Suprapubic skin (tissue), 4 donors: Measurements from ENCODE around the gene CDC42SE2. TPM values are rescaled to one million over a fixed set of nuclear protein-coding genes. Genes with fewer than 3 reads are reported as not detected.

ENCODE experiments used
- DNase-seq, 2 donors: peaks; one replicate each; pipeline ENCODE4 v3.0.0-alpha.2; 2019; ENCODE audit warnings: low spot score in 2 of 2
- H3K27ac ChIP-seq: fragments of 200-600 bp; sonication (generic); one replicate; pipeline ENCODE4 v1.5.1; 2019
- H3K27me3 ChIP-seq: fragments of 200-600 bp; sonication (generic); one replicate; pipeline ENCODE4 v1.5.1; 2019
- H3K36me3 ChIP-seq: fragments of 200-600 bp; sonication (generic); one replicate; pipeline ENCODE4 v1.5.1; 2019
- H3K4me1 ChIP-seq: fragments of 200-600 bp; sonication (generic); one replicate; pipeline ENCODE4 v1.5.1; 2019
- H3K4me3 ChIP-seq: fragments of 200-600 bp; sonication (generic); one replicate; pipeline ENCODE4 v1.5.1; 2019; ENCODE audit warnings: mild to moderate bottlenecking
- H3K9me3 ChIP-seq: fragments of 200-600 bp; sonication (generic); one replicate; pipeline ENCODE4 v1.5.1; 2019
- CTCF ChIP-seq, 2 donors: fragments of 200-600 bp in 1 of 2; fragments of 450-650 bp in 1 of 2; sonication (generic) in 1 of 2; IDR thresholded peaks; one replicate each; pipeline ENCODE4 v1.5.1; 2016 to 2019; ENCODE audit warnings: antibody characterized with exemption in 2 of 2, mild to moderate bottlenecking in 1 of 2, moderate library complexity in 1 of 2
- EP300 ChIP-seq: sonication (generic); formaldehyde crosslinking; IDR thresholded peaks from one replicate; pipeline ENCODE4 v1.6.1; 2017; ENCODE audit warnings: antibody characterized with exemption
- POLR2A ChIP-seq, 2 donors: fragments of 450-650 bp; IDR thresholded peaks; one replicate each; pipeline ENCODE4 v1.6.1; 2017; ENCODE audit warnings: antibody characterized with exemption in 2 of 2, mild to moderate bottlenecking in 2 of 2, moderate library complexity in 2 of 2
- POLR2AphosphoS5 ChIP-seq, 3 donors: sonication (generic); formaldehyde crosslinking; IDR thresholded peaks; one replicate each; pipeline ENCODE4 v1.6.1; 2017; ENCODE audit warnings: antibody characterized with exemption in 3 of 3
- WGBS: methylation state at CpG from one replicate; pipeline ENCODE4 v1.1.5; 2018; 5-methylcytosine and 5-hydroxymethylcytosine counted together
- total RNA-seq, 4 donors: library from RNA; depleted of rRNA; stranded (reverse); fragments of >200 nt; gene quantifications; one replicate each; pipeline ENCODE4 v1.1.0, GENCODE V29; 2016

Gene CDC42SE2
- total RNA-seq, 4 donors from 2014 or later, result 32.4 to 46.6 (median 36.7) TPM

- no peak overlapping the region for H3K4me3 ChIP-seq
- H3K36me3 ChIP-seq, result no peaks in the 10 kb centered on the region
- no peaks in the 10 kb centered on the region for H3K9me3 ChIP-seq
- no peaks in the 10 kb centered on the region for H3K27me3 ChIP-seq
- no peak overlapping the region for H3K27ac ChIP-seq
- peaks cover 21% of the 10 kb centered on the region for H3K4me1 ChIP-seq
- DNase-seq, result no peak
- WGBS, result 80% methylated on average over 5 of the region's 5 CpGs
- TF ChIP-seq POLR2A (IDR thresholded peaks at IDR 0.05) (no peak), POLR2AphosphoS5 (IDR thresholded peaks at IDR 0.05) (no peak), EP300 (no peak), CTCF (IDR thresholded peaks at IDR 0.05) (no peak)
Observed at GRCh38 chr5:131272307-131272706, 8.5 kb downstream of the CDC42SE2 start.

GRCh38 chr5:131272724-131273123, 8.9 kb downstream of the CDC42SE2 start:
- no peaks in the 10 kb centered on the region for H3K27me3 ChIP-seq
- H3K36me3 ChIP-seq, result no peaks in the 10 kb centered on the region
- WGBS, result 96% methylated on average over 2 of the region's 2 CpGs
- H3K4me3 ChIP-seq, result no peak overlapping the region
- no peak for DNase-seq
- no peak overlapping the region for H3K27ac ChIP-seq
- H3K9me3 ChIP-seq, result no peaks in the 10 kb centered on the region
- H3K4me1 ChIP-seq, result peaks cover 21% of the 10 kb centered on the region
- TF ChIP-seq POLR2A (IDR thresholded peaks at IDR 0.05) (no peak), POLR2AphosphoS5 (IDR thresholded peaks at IDR 0.05) (no peak), EP300 (no peak), CTCF (IDR thresholded peaks at IDR 0.05) (no peak)

- WGBS, result 81% methylated on average over 6 of the region's 6 CpGs
- H3K4me1 ChIP-seq, result peaks cover 13% of the 10 kb centered on the region
- H3K4me3 ChIP-seq, result no peak overlapping the region
- DNase-seq, result no peak
- no peaks in the 10 kb centered on the region for H3K27me3 ChIP-seq
- H3K36me3 ChIP-seq, result no peaks in the 10 kb centered on the region
- no peak for TF ChIP-seq CTCF (IDR thresholded peaks at IDR 0.05)
- TF ChIP-seq POLR2A (IDR thresholded peaks at IDR 0.05), result no peak
- no peak overlapping the region for H3K27ac ChIP-seq
- no peaks in the 10 kb centered on the region for H3K9me3 ChIP-seq
Observed at GRCh38 chr5:131274326-131275063, 10.6 kb downstream of the CDC42SE2 start.

GRCh38 chr5:131276072-131276471, 12.2 kb downstream of the CDC42SE2 start:
- DNase-seq, result no peak
- no peaks in the 10 kb centered on the region for H3K36me3 ChIP-seq
- H3K9me3 ChIP-seq, result no peaks in the 10 kb centered on the region
- H3K4me3 ChIP-seq, result no peak overlapping the region
- no peak for TF ChIP-seq POLR2AphosphoS5 (IDR thresholded peaks at IDR 0.05)
- no peak for TF ChIP-seq POLR2A (IDR thresholded peaks at IDR 0.05)
- TF ChIP-seq EP300, result no peak
- no peak for TF ChIP-seq CTCF (IDR thresholded peaks at IDR 0.05)
- H3K4me1 ChIP-seq, result peaks cover 20% of the 10 kb centered on the region
- H3K27ac ChIP-seq, result no peak overlapping the region
- H3K27me3 ChIP-seq, result no peaks in the 10 kb centered on the region
- 88% methylated on average over 6 of the region's 6 CpGs for WGBS

- no peaks in the 10 kb centered on the region for H3K9me3 ChIP-seq
- DNase-seq, result no peak
- no peaks in the 10 kb centered on the region for H3K36me3 ChIP-seq
- TF ChIP-seq CTCF (IDR thresholded peaks at IDR 0.05) (no peak), EP300 (no peak), POLR2A (IDR thresholded peaks at IDR 0.05) (no peak), POLR2AphosphoS5 (IDR thresholded peaks at IDR 0.05) (no peak)
- H3K27ac ChIP-seq, result no peak overlapping the region
- peaks cover 31% of the 10 kb centered on the region for H3K4me1 ChIP-seq
- no peaks in the 10 kb centered on the region for H3K27me3 ChIP-seq
- H3K4me3 ChIP-seq, result no peak overlapping the region
Observed at GRCh38 chr5:131277447-131277846, 13.6 kb downstream of the CDC42SE2 start.
